ENCODE results near the gene TEC.

The TEC gene

GRCh38 chr4:48196758-48197504 is 72.7 kb downstream of the TEC start:
- no peak overlapping the region for H3K27ac ChIP-seq (ENCODE audit: low read length)
- no peaks in the 10 kb centered on the region for H3K4me1 ChIP-seq (ENCODE audit: control insufficient read depth, insufficient read depth, low read length)
- no peaks in the 10 kb centered on the region for H3K27me3 ChIP-seq (ENCODE audit: control insufficient read depth in 1 of 2, insufficient read depth in 2 of 2, low read length in 2 of 2)
- H3K9ac ChIP-seq (ENCODE audit: low read length in 2 of 2): no peak overlapping the region
- no peak overlapping the region for H3K4me3 ChIP-seq (ENCODE audit: low read length in 2 of 2)
- H3K36me3 ChIP-seq (ENCODE audit: control insufficient read depth in 2 of 2, insufficient read depth in 2 of 2, low read length in 2 of 2): no peaks in the 10 kb centered on the region
- no peaks in the 10 kb centered on the region for H3K9me3 ChIP-seq (ENCODE audit: control insufficient read depth in 2 of 2, low read length in 2 of 2)

DNA sequence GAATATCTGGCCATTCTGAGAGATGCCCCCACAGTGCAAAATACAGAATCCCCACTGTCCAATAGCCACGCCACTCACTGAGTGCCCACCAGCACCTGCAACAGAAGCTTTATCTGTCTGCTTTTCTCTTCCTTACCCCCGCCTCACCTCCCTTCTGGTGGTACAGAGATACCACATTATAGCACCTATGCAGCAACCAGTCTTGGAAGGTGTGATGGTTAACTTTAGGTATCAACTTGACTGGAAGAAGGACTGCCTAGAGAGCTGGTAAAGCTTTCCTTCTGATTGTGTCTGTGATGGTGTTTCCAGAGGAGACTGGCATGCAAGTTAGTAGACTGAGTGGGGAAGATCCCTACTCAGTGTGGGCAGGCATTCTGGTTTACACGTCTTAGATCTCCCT is 73.8 kb downstream of the TEC start:
- Histone ChIP-seq H3K4me3 (ENCODE audit: low read length in 2 of 2) (no peak overlapping the region), H3K27ac (ENCODE audit: low read length) (no peak overlapping the region), H3K36me3 (ENCODE audit: control insufficient read depth in 2 of 2, insufficient read depth in 2 of 2, low read length in 2 of 2) (no peaks in the 10 kb centered on the region), H3K4me1 (ENCODE audit: control insufficient read depth, insufficient read depth, low read length) (no peaks in the 10 kb centered on the region), H3K9me3 (ENCODE audit: control insufficient read depth in 2 of 2, low read length in 2 of 2) (no peaks in the 10 kb centered on the region), H3K9ac (ENCODE audit: low read length in 2 of 2) (no peak overlapping the region), H3K27me3 (ENCODE audit: control insufficient read depth in 1 of 2, insufficient read depth in 2 of 2, low read length in 2 of 2) (no peaks in the 10 kb centered on the region)

DNA sequence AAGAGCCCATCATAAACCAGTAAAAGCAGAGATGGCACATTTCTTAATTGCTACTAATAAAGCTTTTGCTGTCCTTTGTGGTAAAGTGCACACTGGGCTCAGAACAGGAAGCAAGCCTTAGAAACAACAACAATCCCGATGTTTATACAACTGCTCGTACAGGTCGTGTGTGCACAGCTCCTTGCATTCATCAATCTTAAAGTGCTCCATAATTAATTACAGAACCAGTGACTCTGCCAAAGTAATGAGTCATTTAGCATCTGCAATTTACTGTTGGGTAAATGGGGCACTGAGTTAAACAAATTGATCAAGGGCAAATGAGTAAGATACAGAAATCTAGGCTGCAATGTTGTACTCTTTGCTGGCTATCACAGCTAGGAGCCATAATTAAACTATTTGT is 74.3 kb downstream of the TEC start:
- Histone ChIP-seq H3K4me3 (ENCODE audit: low read length in 2 of 2) (no peak overlapping the region), H3K27me3 (ENCODE audit: control insufficient read depth in 1 of 2, insufficient read depth in 2 of 2, low read length in 2 of 2) (no peaks in the 10 kb centered on the region), H3K36me3 (ENCODE audit: control insufficient read depth in 2 of 2, insufficient read depth in 2 of 2, low read length in 2 of 2) (no peaks in the 10 kb centered on the region), H3K9ac (ENCODE audit: low read length in 2 of 2) (no peak overlapping the region), H3K4me1 (ENCODE audit: control insufficient read depth, insufficient read depth, low read length) (no peaks in the 10 kb centered on the region), H3K9me3 (ENCODE audit: control insufficient read depth in 2 of 2, low read length in 2 of 2) (no peaks in the 10 kb centered on the region), H3K27ac (ENCODE audit: low read length) (no peak overlapping the region)

- Histone ChIP-seq H3K36me3 (ENCODE audit: control insufficient read depth in 2 of 2, insufficient read depth in 2 of 2, low read length in 2 of 2) (no peaks in the 10 kb centered on the region), H3K4me1 (ENCODE audit: control insufficient read depth, insufficient read depth, low read length) (no peaks in the 10 kb centered on the region), H3K27me3 (ENCODE audit: control insufficient read depth in 1 of 2, insufficient read depth in 2 of 2, low read length in 2 of 2) (no peaks in the 10 kb centered on the region), H3K4me3 (ENCODE audit: low read length in 2 of 2) (no peak overlapping the region), H3K27ac (ENCODE audit: low read length) (no peak overlapping the region), H3K9ac (ENCODE audit: low read length in 2 of 2) (no peak overlapping the region), H3K9me3 (ENCODE audit: control insufficient read depth in 2 of 2, low read length in 2 of 2) (no peaks in the 10 kb centered on the region)
These were observed 74.7 kb downstream of the TEC start for GRCh38 chr4:48194971-48195370.

DNA sequence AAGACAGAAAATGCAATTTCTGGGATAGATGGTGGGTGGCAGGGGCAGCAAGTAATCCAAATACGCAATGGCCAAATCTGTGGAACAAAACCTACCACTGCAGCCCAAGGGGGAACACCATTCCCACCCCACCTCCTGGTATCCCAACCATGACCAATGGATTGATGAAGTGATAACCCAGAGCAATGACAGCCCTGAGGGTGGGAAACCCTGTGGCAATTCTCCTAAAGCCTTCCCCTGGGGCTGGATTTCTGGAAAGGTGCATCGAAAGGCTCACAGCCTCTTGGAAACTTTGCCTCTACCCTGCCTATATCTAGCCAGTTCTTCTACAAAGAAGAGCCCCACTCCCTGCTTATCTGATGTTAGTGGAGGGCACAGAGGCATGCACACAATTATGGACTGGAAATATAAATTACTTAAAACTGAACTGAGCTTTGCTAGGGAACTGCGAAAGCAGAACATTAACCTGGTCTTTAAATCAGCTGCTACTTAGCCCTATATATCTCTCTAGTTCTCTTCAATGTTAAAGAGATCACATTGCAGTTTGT is 75.6 kb downstream of the TEC start:
- H3K4me3 ChIP-seq (ENCODE audit: low read length in 2 of 2): no peak overlapping the region
- H3K27me3 ChIP-seq (ENCODE audit: control insufficient read depth in 1 of 2, insufficient read depth in 2 of 2, low read length in 2 of 2): no peaks in the 10 kb centered on the region
- no peaks in the 10 kb centered on the region for H3K9me3 ChIP-seq (ENCODE audit: control insufficient read depth in 2 of 2, low read length in 2 of 2)
- no peaks in the 10 kb centered on the region for H3K4me1 ChIP-seq (ENCODE audit: control insufficient read depth, insufficient read depth, low read length)
- no peak overlapping the region for H3K9ac ChIP-seq (ENCODE audit: low read length in 2 of 2)
- H3K36me3 ChIP-seq (ENCODE audit: control insufficient read depth in 2 of 2, insufficient read depth in 2 of 2, low read length in 2 of 2): no peaks in the 10 kb centered on the region
- H3K27ac ChIP-seq (ENCODE audit: low read length): no peak overlapping the region

DNA sequence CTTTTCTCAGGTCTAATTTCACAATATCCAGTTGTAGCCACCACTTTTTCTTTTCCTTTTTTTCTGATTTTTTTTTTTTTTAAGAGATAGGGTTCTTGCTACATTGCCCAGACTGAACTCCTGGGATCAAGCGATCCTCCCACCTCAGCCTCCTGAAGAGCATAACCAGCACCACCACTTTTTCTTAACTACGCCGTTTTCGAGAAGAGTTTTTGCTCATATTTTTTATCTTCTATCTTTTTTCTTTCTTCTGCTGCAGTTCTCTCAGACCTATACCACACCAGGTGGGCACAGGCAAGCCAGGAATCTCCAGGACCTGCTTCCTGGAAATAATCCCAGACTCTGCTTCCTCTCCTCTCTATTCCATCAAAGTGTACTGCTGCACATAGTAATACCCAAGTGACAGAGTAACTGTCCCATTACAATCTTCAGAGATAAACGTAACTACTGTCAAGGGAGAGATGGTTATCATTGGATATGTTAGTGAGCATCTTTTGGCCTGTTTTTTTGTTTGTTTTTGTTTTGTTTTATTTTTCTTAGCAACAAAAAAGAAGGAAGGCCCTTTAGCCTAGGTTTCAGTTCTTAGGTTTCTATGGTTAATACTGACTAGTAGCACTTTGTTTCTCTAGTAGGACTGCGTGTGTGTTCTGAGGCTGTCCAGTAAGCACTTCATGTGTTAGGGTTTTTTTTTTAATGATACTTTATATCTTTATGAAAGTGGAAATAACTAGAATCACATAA is 76.4 kb downstream of the TEC start:
- no peaks in the 10 kb centered on the region for H3K4me1 ChIP-seq (ENCODE audit: control insufficient read depth, insufficient read depth, low read length)
- no peaks in the 10 kb centered on the region for H3K9me3 ChIP-seq (ENCODE audit: control insufficient read depth in 2 of 2, low read length in 2 of 2)
- H3K4me3 ChIP-seq (ENCODE audit: low read length in 2 of 2): no peak overlapping the region
- H3K9ac ChIP-seq (ENCODE audit: low read length in 2 of 2): no peak overlapping the region
- no peaks in the 10 kb centered on the region for H3K36me3 ChIP-seq (ENCODE audit: control insufficient read depth in 2 of 2, insufficient read depth in 2 of 2, low read length in 2 of 2)
- H3K27ac ChIP-seq (ENCODE audit: low read length): no peak overlapping the region
- H3K27me3 ChIP-seq (ENCODE audit: control insufficient read depth in 1 of 2, insufficient read depth in 2 of 2, low read length in 2 of 2): no peaks in the 10 kb centered on the region

- Histone ChIP-seq H3K4me1 (ENCODE audit: control insufficient read depth, insufficient read depth, low read length) (no peaks in the 10 kb centered on the region), H3K27ac (ENCODE audit: low read length) (no peak overlapping the region), H3K9me3 (ENCODE audit: control insufficient read depth in 2 of 2, low read length in 2 of 2) (no peaks in the 10 kb centered on the region), H3K9ac (ENCODE audit: low read length in 2 of 2) (no peak overlapping the region), H3K4me3 (ENCODE audit: low read length in 2 of 2) (no peak overlapping the region), H3K27me3 (ENCODE audit: control insufficient read depth in 1 of 2, insufficient read depth in 2 of 2, low read length in 2 of 2) (no peaks in the 10 kb centered on the region), H3K36me3 (ENCODE audit: control insufficient read depth in 2 of 2, insufficient read depth in 2 of 2, low read length in 2 of 2) (no peaks in the 10 kb centered on the region)
These were observed 77.9 kb downstream of the TEC start for GRCh38 chr4:48191758-48192157.

DNA sequence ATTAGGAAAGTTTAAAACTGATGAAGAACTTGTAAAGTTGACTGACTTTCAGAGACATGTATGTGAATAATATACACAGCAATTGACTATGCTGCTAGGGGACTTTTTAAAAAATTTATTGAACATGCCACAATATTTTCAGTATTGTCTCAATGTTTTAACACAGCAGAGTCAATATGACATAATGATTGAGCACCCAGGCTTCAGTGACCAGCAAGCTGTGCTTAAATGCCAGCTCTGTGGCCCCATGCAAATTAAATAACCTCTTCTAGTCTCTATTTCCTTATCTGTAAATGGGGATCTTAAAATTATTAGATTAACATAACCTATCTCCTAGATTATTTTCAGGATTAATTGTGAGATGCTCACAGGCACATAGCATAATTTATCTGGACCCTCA is 78.8 kb downstream of the TEC start:
- Histone ChIP-seq H3K27ac (ENCODE audit: low read length) (no peak overlapping the region), H3K9ac (ENCODE audit: low read length in 2 of 2) (no peak overlapping the region), H3K27me3 (ENCODE audit: control insufficient read depth in 1 of 2, insufficient read depth in 2 of 2, low read length in 2 of 2) (no peaks in the 10 kb centered on the region), H3K9me3 (ENCODE audit: control insufficient read depth in 2 of 2, low read length in 2 of 2) (no peaks in the 10 kb centered on the region), H3K4me3 (ENCODE audit: low read length in 2 of 2) (no peak overlapping the region), H3K4me1 (ENCODE audit: control insufficient read depth, insufficient read depth, low read length) (no peaks in the 10 kb centered on the region), H3K36me3 (ENCODE audit: control insufficient read depth in 2 of 2, insufficient read depth in 2 of 2, low read length in 2 of 2) (no peaks in the 10 kb centered on the region)

DNA sequence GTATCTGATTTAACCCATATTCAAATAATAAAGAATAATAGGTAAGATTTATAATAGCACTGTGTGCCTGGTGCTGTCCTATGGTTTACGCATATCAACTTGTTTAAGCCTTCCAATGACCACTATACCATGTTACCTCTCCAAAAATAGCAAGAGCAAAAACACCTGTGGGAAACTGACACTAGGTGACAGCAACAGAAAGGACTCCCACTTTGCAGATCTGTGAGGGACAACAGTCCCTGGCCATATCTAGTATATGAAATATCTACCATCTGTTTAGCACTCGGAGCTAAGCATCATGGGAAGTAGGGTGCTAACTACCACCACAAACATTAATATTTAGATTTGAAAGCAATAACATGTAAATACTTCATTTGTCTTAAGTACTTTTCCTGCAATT is 79.9 kb downstream of the TEC start:
- Histone ChIP-seq H3K9ac (ENCODE audit: low read length in 2 of 2) (no peak overlapping the region), H3K27ac (ENCODE audit: low read length) (no peak overlapping the region), H3K4me3 (ENCODE audit: low read length in 2 of 2) (no peak overlapping the region), H3K4me1 (ENCODE audit: control insufficient read depth, insufficient read depth, low read length) (no peaks in the 10 kb centered on the region), H3K27me3 (ENCODE audit: control insufficient read depth in 1 of 2, insufficient read depth in 2 of 2, low read length in 2 of 2) (no peaks in the 10 kb centered on the region), H3K36me3 (ENCODE audit: control insufficient read depth in 2 of 2, insufficient read depth in 2 of 2, low read length in 2 of 2) (no peaks in the 10 kb centered on the region), H3K9me3 (ENCODE audit: control insufficient read depth in 2 of 2, low read length in 2 of 2) (no peaks in the 10 kb centered on the region)

GRCh38 chr4:48188390-48188789 is 81.2 kb downstream of the TEC start:
- no peaks in the 10 kb centered on the region for H3K27me3 ChIP-seq (ENCODE audit: control insufficient read depth in 1 of 2, insufficient read depth in 2 of 2, low read length in 2 of 2)
- H3K9me3 ChIP-seq (ENCODE audit: control insufficient read depth in 2 of 2, low read length in 2 of 2): no peaks in the 10 kb centered on the region
- no peaks in the 10 kb centered on the region for H3K4me1 ChIP-seq (ENCODE audit: control insufficient read depth, insufficient read depth, low read length)
- no peak overlapping the region for H3K27ac ChIP-seq (ENCODE audit: low read length)
- H3K9ac ChIP-seq (ENCODE audit: low read length in 2 of 2): no peak overlapping the region
- H3K4me3 ChIP-seq (ENCODE audit: low read length in 2 of 2): no peak overlapping the region
- H3K36me3 ChIP-seq (ENCODE audit: control insufficient read depth in 2 of 2, insufficient read depth in 2 of 2, low read length in 2 of 2): no peaks in the 10 kb centered on the region

GRCh38 chr4:48187813-48188212 is 81.8 kb downstream of the TEC start:
- H3K9ac ChIP-seq (ENCODE audit: low read length in 2 of 2): no peak overlapping the region
- H3K27ac ChIP-seq (ENCODE audit: low read length): no peak overlapping the region
- H3K4me3 ChIP-seq (ENCODE audit: low read length in 2 of 2): no peak overlapping the region
- no peaks in the 10 kb centered on the region for H3K9me3 ChIP-seq (ENCODE audit: control insufficient read depth in 2 of 2, low read length in 2 of 2)
- no peaks in the 10 kb centered on the region for H3K4me1 ChIP-seq (ENCODE audit: control insufficient read depth, insufficient read depth, low read length)
- H3K27me3 ChIP-seq (ENCODE audit: control insufficient read depth in 1 of 2, insufficient read depth in 2 of 2, low read length in 2 of 2): no peaks in the 10 kb centered on the region
- H3K36me3 ChIP-seq (ENCODE audit: control insufficient read depth in 2 of 2, insufficient read depth in 2 of 2, low read length in 2 of 2): no peaks in the 10 kb centered on the region

All from stomach smooth muscle (tissue), 2 donors.